HFFc6 (cell line): ENCODE results near the gene OPRD1. TPM values are rescaled to one million over a fixed set of nuclear protein-coding genes. Genes with fewer than 3 reads are reported as not detected.
"Not testable (repeated sequence)": the region's sequence is repeated elsewhere in the genome, so short reads cannot be mapped to it uniquely, and the experiment has no call there.

ENCODE experiments used
- DNase-seq: peaks from one replicate; pipeline ENCODE4 v3.0.0-alpha.2; 2018
- H3K27ac Mint-ChIP-seq: 2 replicates; pipeline ENCODE4 v1.8.0; 2020; ENCODE audit warnings: mild to moderate bottlenecking, mixed read lengths
- H3K27me3 Mint-ChIP-seq: 2 replicates; pipeline ENCODE4 v1.8.0; 2021; ENCODE audit warnings: mild to moderate bottlenecking, moderate library complexity, mixed read lengths; ENCODE audit not compliant: insufficient read depth
- H3K36me3 Mint-ChIP-seq: 2 replicates; pipeline ENCODE4 v1.8.0; 2021; ENCODE audit warnings: low read depth, mixed read lengths
- H3K4me1 Mint-ChIP-seq: 2 replicates; pipeline ENCODE4 v1.8.0; 2020; ENCODE audit warnings: low read depth, mixed read lengths
- H3K4me3 Mint-ChIP-seq: 2 replicates; pipeline ENCODE4 v1.8.0; 2020; ENCODE audit warnings: mild to moderate bottlenecking, moderate library complexity, mixed read lengths
- H3K9me3 Mint-ChIP-seq: 2 replicates; pipeline ENCODE4 v1.8.0; 2020; ENCODE audit warnings: mild to moderate bottlenecking, mixed read lengths
- long read RNA-seq: library from polyadenylated mRNA; unstranded; transcript quantifications from one replicate; pipeline ENCODE4 v2.0.0, GENCODE V29; 2019
- total RNA-seq, 6 experiments: library from RNA; stranded (reverse); fragmentation: NEBNext Ultra II Directional; extraction: Animal tissue kit (Norgen Biotek cat#: 25700); gene quantifications; 2 replicates in 1 of 6; 3 replicates in 5 of 6; pipeline ENCODE4 v1.2.3, GENCODE V29; 2021
- TF ChIP-seq, protein P1 (sequence below): fragments of 200-600 bp; sonication (generic); IDR thresholded peaks from 2 replicates; pipeline ENCODE4 v1.5.0; 2021; ENCODE audit warnings: antibody characterized with exemption, mild to moderate bottlenecking

The OPRD1 gene
- not detected for total RNA-seq
- long read RNA-seq, result 0 reads

DNA sequence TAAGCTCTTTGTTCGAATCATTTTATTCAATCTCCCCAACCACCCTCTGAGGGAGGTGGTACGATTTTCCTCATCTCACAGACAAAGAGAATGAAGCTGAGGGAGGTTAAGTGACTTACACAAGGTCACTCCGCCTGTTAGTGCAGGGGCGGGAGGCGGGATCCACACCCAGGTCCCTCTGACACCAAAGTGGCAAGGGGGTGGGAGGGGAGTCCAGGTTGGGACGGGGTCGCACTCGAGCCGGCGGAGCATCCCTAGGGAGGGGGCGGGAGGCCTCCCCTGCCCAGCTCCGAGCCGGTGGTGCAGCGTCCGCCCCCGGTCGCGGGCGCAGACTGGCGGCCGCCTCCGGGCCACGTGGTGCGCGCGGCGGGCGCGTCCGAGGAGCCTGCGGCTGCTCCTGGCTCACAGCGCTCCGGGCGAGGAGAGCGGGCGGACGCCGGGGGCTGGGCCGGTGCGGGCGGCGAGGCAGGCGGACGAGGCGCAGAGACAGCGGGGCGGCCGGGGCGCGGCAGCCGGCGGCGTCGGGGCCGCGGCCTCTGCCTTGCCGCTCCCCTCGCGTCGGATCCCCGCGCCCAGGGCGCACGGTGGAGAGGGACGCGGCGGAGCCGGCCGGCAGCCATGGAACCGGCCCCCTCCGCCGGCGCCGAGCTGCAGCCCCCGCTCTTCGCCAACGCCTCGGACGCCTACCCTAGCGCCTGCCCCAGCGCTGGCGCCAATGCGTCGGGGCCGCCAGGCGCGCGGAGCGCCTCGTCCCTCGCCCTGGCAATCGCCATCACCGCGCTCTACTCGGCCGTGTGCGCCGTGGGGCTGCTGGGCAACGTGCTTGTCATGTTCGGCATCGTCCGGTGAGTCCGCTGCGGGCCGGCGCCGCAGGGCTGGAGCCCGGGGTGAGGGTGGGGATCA is at the start of gene OPRD1:
Gene OPRD1 (plus strand): TSS at position 405 of the 903 bp plus-strand sequence. CDS start 214 bp downstream, at position 619.
- Mint-ChIP-seq H3K4me3 (no peak within 1 kb of the TSS), H3K27me3 (peaks cover 47% of the 10 kb centered on the region)
- DNase-seq, result no peak

GRCh38 chr1:28766532-28767183 is 45.3 kb upstream of the OPRD1 start:
- Mint-ChIP-seq H3K27ac (no peak overlapping the region), H3K4me3 (no peak overlapping the region), H3K9me3 (no peaks in the 10 kb centered on the region), H3K36me3 (peaks cover 21% of the 10 kb centered on the region), H3K4me1 (peaks cover 9% of the 10 kb centered on the region; the same call in 1 of the 2 replicates), H3K27me3 (no peaks in the 10 kb centered on the region; the same call in 1 of the 2 replicates)
- DNase-seq, result no peak
- TF ChIP-seq, protein P1, sequence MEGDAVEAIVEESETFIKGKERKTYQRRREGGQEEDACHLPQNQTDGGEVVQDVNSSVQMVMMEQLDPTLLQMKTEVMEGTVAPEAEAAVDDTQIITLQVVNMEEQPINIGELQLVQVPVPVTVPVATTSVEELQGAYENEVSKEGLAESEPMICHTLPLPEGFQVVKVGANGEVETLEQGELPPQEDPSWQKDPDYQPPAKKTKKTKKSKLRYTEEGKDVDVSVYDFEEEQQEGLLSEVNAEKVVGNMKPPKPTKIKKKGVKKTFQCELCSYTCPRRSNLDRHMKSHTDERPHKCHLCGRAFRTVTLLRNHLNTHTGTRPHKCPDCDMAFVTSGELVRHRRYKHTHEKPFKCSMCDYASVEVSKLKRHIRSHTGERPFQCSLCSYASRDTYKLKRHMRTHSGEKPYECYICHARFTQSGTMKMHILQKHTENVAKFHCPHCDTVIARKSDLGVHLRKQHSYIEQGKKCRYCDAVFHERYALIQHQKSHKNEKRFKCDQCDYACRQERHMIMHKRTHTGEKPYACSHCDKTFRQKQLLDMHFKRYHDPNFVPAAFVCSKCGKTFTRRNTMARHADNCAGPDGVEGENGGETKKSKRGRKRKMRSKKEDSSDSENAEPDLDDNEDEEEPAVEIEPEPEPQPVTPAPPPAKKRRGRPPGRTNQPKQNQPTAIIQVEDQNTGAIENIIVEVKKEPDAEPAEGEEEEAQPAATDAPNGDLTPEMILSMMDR, result no peak

More for the DNA sequence above, at the start of gene OPRD1:
- Mint-ChIP-seq H3K36me3 (no peaks in the 10 kb centered on the region), H3K4me1 (no peaks in the 10 kb centered on the region), H3K27ac (no peak within 1 kb of the TSS), H3K9me3 (no peaks in the 10 kb centered on the region)
- TF ChIP-seq, protein P1, result no peak

- Mint-ChIP-seq H3K27ac (no peak overlapping the region), H3K9me3 (no peaks in the 10 kb centered on the region), H3K27me3 (peaks cover 1% of the 10 kb centered on the region; the same call in 1 of the 2 replicates), H3K4me1 (peaks cover 4% of the 10 kb centered on the region; the same call in 1 of the 2 replicates), H3K4me3 (no peak overlapping the region), H3K36me3 (peaks cover 18% of the 10 kb centered on the region)
- no peak for DNase-seq
- TF ChIP-seq, protein P1, result no peak
Observed at GRCh38 chr1:28770601-28771165, 41.3 kb upstream of the OPRD1 start.

DNA sequence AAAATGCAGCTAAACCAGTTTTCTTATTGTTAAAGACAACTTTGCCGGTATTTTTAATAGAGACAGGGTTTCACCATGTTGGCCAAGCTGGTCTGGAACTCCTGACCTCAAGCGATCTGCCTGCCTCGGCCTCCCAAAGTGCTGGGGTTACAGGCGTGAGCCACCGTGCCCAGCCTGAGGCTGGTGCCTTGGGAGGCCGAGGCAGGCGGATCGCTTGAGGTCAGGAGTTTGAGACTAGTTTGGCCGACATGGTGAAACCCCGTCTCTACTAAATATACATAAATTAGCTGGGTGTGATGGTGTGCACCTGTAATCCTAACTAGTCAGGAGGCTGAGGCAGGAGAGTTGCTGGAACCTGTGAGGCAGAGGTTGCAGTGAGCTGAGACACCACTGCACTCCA is 40.0 kb upstream of the OPRD1 start:
- DNase-seq, H3K27me3 Mint-ChIP-seq, H3K27ac Mint-ChIP-seq, H3K9me3 Mint-ChIP-seq, H3K4me3 Mint-ChIP-seq, H3K4me1 Mint-ChIP-seq: not testable (repeated sequence)
- H3K36me3 Mint-ChIP-seq, result peaks cover 15% of the 10 kb centered on the region; the same call in 1 of the 2 replicates

- no peak overlapping the region for H3K4me3 Mint-ChIP-seq
- TF ChIP-seq, protein P1, result no peak
- no peaks in the 10 kb centered on the region for H3K4me1 Mint-ChIP-seq
- DNase-seq, result no peak
- no peaks in the 10 kb centered on the region for H3K9me3 Mint-ChIP-seq
- H3K27me3 Mint-ChIP-seq, result peaks cover 1% of the 10 kb centered on the region
- peaks cover 15% of the 10 kb centered on the region; the same call in 1 of the 2 replicates for H3K36me3 Mint-ChIP-seq
- no peak overlapping the region for H3K27ac Mint-ChIP-seq
Observed at GRCh38 chr1:28773105-28773504, 38.9 kb upstream of the OPRD1 start.
